ENCODE measurements around the gene EFCAB7. TPM values are rescaled to one million over a fixed set of nuclear protein-coding genes. Genes with fewer than 3 reads are reported as not detected.

Gene EFCAB7
- total RNA-seq, 1 donor from 2014 or later: 2.7 TPM

- H3K4me3 ChIP-seq (ENCODE audit: low read depth, low read length): no peak overlapping the region
- TF ChIP-seq, protein P1, sequence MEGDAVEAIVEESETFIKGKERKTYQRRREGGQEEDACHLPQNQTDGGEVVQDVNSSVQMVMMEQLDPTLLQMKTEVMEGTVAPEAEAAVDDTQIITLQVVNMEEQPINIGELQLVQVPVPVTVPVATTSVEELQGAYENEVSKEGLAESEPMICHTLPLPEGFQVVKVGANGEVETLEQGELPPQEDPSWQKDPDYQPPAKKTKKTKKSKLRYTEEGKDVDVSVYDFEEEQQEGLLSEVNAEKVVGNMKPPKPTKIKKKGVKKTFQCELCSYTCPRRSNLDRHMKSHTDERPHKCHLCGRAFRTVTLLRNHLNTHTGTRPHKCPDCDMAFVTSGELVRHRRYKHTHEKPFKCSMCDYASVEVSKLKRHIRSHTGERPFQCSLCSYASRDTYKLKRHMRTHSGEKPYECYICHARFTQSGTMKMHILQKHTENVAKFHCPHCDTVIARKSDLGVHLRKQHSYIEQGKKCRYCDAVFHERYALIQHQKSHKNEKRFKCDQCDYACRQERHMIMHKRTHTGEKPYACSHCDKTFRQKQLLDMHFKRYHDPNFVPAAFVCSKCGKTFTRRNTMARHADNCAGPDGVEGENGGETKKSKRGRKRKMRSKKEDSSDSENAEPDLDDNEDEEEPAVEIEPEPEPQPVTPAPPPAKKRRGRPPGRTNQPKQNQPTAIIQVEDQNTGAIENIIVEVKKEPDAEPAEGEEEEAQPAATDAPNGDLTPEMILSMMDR (conservative IDR thresholded peaks at IDR 0.05; ENCODE audit: low read depth, low read length): no peak
- DNase-seq (ENCODE audit: low read depth): no peak
These were observed 78.1 kb downstream of the EFCAB7 start for GRCh38 chr1:63601463-63601862.

GRCh38 chr1:63601912-63602311 lies 78.6 kb downstream of the EFCAB7 start:
- TF ChIP-seq, protein P1 (conservative IDR thresholded peaks at IDR 0.05; ENCODE audit: low read depth, low read length): no peak
- H3K4me3 ChIP-seq (ENCODE audit: low read depth, low read length): no peak overlapping the region
- DNase-seq (ENCODE audit: low read depth): no peak

- TF ChIP-seq, protein P1 (conservative IDR thresholded peaks at IDR 0.05; ENCODE audit: low read depth, low read length): no peak
- no peak for DNase-seq (ENCODE audit: low read depth)
- H3K4me3 ChIP-seq (ENCODE audit: low read depth, low read length): no peak overlapping the region
These were observed 79.3 kb downstream of the EFCAB7 start for GRCh38 chr1:63602629-63603028.

GRCh38 chr1:63603810-63604209 lies 80.5 kb downstream of the EFCAB7 start:
- TF ChIP-seq, protein P1 (conservative IDR thresholded peaks at IDR 0.05; ENCODE audit: low read depth, low read length): no peak
- no peak overlapping the region for H3K4me3 ChIP-seq (ENCODE audit: low read depth, low read length)
- no peak for DNase-seq (ENCODE audit: low read depth)

GRCh38 chr1:63607322-63607721 lies 84.0 kb downstream of the EFCAB7 start:
- no peak for DNase-seq (ENCODE audit: low read depth)
- H3K4me3 ChIP-seq (ENCODE audit: low read depth, low read length): no peak overlapping the region
- TF ChIP-seq, protein P1 (conservative IDR thresholded peaks at IDR 0.05; ENCODE audit: low read depth, low read length): no peak

DNA sequence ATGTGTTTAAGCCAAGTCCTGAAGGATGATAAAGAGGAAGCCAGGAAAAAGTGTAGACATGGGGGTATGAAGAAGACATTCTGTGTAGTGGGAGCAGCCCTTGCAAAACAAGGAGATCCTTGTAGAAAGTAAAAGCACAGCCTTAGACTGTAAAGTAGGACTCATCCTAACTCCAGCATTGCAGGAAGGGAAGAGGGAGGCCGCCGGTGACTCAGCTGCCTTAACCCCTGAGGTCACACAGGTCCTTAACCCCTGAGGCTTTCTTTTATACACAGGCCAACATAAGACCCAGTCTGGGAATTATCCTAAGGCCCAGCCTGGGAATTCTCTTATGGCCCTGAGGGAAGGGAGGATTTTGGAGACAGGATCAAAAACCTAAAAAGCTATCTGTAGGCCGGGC lies 87.9 kb downstream of the EFCAB7 start:
- H3K4me3 ChIP-seq (ENCODE audit: low read depth, low read length): no peak overlapping the region
- TF ChIP-seq, protein P1 (conservative IDR thresholded peaks at IDR 0.05; ENCODE audit: low read depth, low read length): no peak
- no peak for DNase-seq (ENCODE audit: low read depth)

- TF ChIP-seq, protein P1 (conservative IDR thresholded peaks at IDR 0.05; ENCODE audit: low read depth, low read length): peak; percentile 19
- H3K4me3 ChIP-seq (ENCODE audit: low read depth, low read length): no peak overlapping the region
- DNase-seq (ENCODE audit: low read depth): no peak
These were observed 89.2 kb downstream of the EFCAB7 start for GRCh38 chr1:63612564-63612963.
